Endothelial cell of umbilical vein (primary cell): Measurements from ENCODE around the gene FBXL13. TPM values are rescaled to one million over a fixed set of nuclear protein-coding genes. Genes with fewer than 3 reads are reported as not detected.

Source experiments
- BruUV-seq: library from RNA; stranded (reverse); fragments of 400-500 nt; replicated peaks from 2 replicates; lab custom pipeline; 2021; lab: Mats Ljungman, UMichigan
- CTCF ChIA-PET: fragments of 300-600, 350-600 bp; sonication (Branson Sonifier 250); formaldehyde crosslinking; loops from one replicate; lab custom pipeline; 2021; ENCODE audit warnings: antibody characterized with exemption, inconsistent platforms; lab: Charles Lee
- POLR2A ChIA-PET: fragments of 300-600, 350-600 bp; sonication (Branson Sonifier 250); formaldehyde crosslinking; loops from one replicate; lab custom pipeline; 2021; ENCODE audit warnings: antibody characterized with exemption, inconsistent platforms; lab: Charles Lee
- DNase-seq: peaks from one replicate; pipeline ENCODE4 v3.0.0-alpha.2; 2011; ENCODE audit warnings: low read depth, low spot score
- FAIRE-seq: peaks from 2 replicates; lab custom pipeline; 2011; peaks lifted over from hg19 to GRCh38; lab: Jason Lieb, UNC
- H2AFZ ChIP-seq: 2 replicates; pipeline ENCODE4 v1.6.0; 2012; ENCODE audit warnings: low read depth, low read length, control low read depth, inconsistent platforms
- H3K27ac ChIP-seq: 2 replicates; pipeline ENCODE4 v1.5.1; 2011; ENCODE audit warnings: low read depth, mild to moderate bottlenecking, control low read depth, low read length, moderate library complexity; ENCODE audit not compliant: insufficient read depth
- H3K27me3 ChIP-seq, 2 experiments: 2 replicates each; pipeline versions ENCODE4 v1.6.0 to v1.6.1; 2011; ENCODE audit warnings: low read length in 2 of 2, mixed read lengths in 1 of 2; ENCODE audit not compliant: control insufficient read depth in 2 of 2, insufficient read depth in 2 of 2
- H3K36me3 ChIP-seq, 2 experiments: 2 replicates in 1 of 2; 3 replicates in 1 of 2; pipeline ENCODE4 v1.5.1; 2011; ENCODE audit warnings: low read length in 2 of 2, mild to moderate bottlenecking in 1 of 2, moderate library complexity in 1 of 2; ENCODE audit not compliant: control insufficient read depth in 2 of 2, insufficient read depth in 2 of 2; ENCODE audit errors: extremely low read depth in 1 of 2
- H3K4me1 ChIP-seq: 3 replicates; pipeline ENCODE4 v1.5.1; 2011; ENCODE audit warnings: mild to moderate bottlenecking, low read length; ENCODE audit not compliant: control insufficient read depth, insufficient read depth; ENCODE audit errors: extremely low read depth
- H3K4me2 ChIP-seq: 2 replicates; pipeline ENCODE4 v1.6.1; 2011; ENCODE audit warnings: low read length, control low read depth, mixed read lengths; ENCODE audit not compliant: insufficient read depth
- H3K4me3 ChIP-seq, 3 experiments: fragments of 200-600 bp in 1 of 3; sonication (generic), shearing (Covaris generic) in 1 of 3; replicated peaks in 1 of 3; 2 replicates each; pipeline ENCODE4 v1.5.1; 2011 to 2016; ENCODE audit warnings: control low read depth in 3 of 3, low read length in 3 of 3, mild to moderate bottlenecking in 2 of 3, inconsistent platforms in 1 of 3, low read depth in 1 of 3, moderate library complexity in 1 of 3; ENCODE audit not compliant: insufficient read depth in 1 of 3
- H3K79me2 ChIP-seq: 2 replicates; pipeline ENCODE4 v1.6.0; 2012; ENCODE audit warnings: low read length, inconsistent platforms; ENCODE audit not compliant: control insufficient read depth, insufficient read depth
- H3K9ac ChIP-seq: replicated peaks from 2 replicates; pipeline ENCODE3; 2011; ENCODE audit warnings: low read length, control low read depth; ENCODE audit not compliant: insufficient read depth; ENCODE audit errors: extremely low read depth
- H3K9me1 ChIP-seq: replicated peaks from 3 replicates; pipeline ENCODE4 v1.6.0; 2011; ENCODE audit warnings: mild to moderate bottlenecking, low read length; ENCODE audit not compliant: control insufficient read depth, insufficient read depth; ENCODE audit errors: extremely low read depth
- H3K9me3 ChIP-seq: replicated peaks from 2 replicates; pipeline ENCODE4 v1.5.1; 2012; ENCODE audit warnings: low read length, inconsistent platforms; ENCODE audit not compliant: control insufficient read depth, insufficient read depth
- H4K20me1 ChIP-seq: replicated peaks from 2 replicates; pipeline ENCODE3; 2011; ENCODE audit warnings: mild to moderate bottlenecking, low read length; ENCODE audit not compliant: control insufficient read depth, insufficient read depth; ENCODE audit errors: extremely low read depth
- CTCF ChIP-seq, 2 donors: IDR thresholded peaks; 1 replicate in 1 of 2; 2 replicates in 1 of 2; pipeline ENCODE4 v1.5.1; 2011; ENCODE audit warnings: low read length in 2 of 2, mild to moderate bottlenecking in 2 of 2, moderate library complexity in 2 of 2, control low read depth in 1 of 2, inconsistent platforms in 1 of 2, low read depth in 1 of 2; ENCODE audit not compliant: insufficient read depth in 1 of 2; ENCODE audit errors: extremely low read depth in 1 of 2
- EZH2 ChIP-seq: IDR thresholded peaks from 2 replicates; pipeline ENCODE4 v1.6.1; 2012; ENCODE audit warnings: borderline replicate concordance, low read depth, mild to moderate bottlenecking, moderate library complexity, low read length, inconsistent platforms; ENCODE audit not compliant: severe bottlenecking
- FOS ChIP-seq: IDR thresholded peaks from 2 replicates; pipeline ENCODE4 v1.6.1; 2011; ENCODE audit warnings: mild to moderate bottlenecking, low read length, moderate library complexity, borderline replicate concordance; ENCODE audit not compliant: insufficient read depth
- GATA2 ChIP-seq: IDR thresholded peaks from 2 replicates; pipeline ENCODE4 v1.7.0; 2011; ENCODE audit warnings: low read depth, mild to moderate bottlenecking, moderate library complexity, mixed read lengths, low read length; ENCODE audit not compliant: insufficient read length, insufficient read depth
- JUN ChIP-seq: IDR thresholded peaks from 2 replicates; pipeline ENCODE4 v1.6.1; 2011; ENCODE audit warnings: borderline replicate concordance, low read depth; ENCODE audit not compliant: insufficient read length, insufficient read depth
- MYC ChIP-seq: IDR thresholded peaks from one replicate; pipeline ENCODE4 v1.6.1; 2011; ENCODE audit warnings: mild to moderate bottlenecking, low read depth, low read length
- POLR2A ChIP-seq: IDR thresholded peaks from 2 replicates; pipeline ENCODE4 v1.6.1; 2012; ENCODE audit warnings: low read depth, mild to moderate bottlenecking, control low read depth, low read length
- POLR2AphosphoS5 ChIP-seq: IDR thresholded peaks from 2 replicates; pipeline ENCODE4 v1.6.1; 2012; ENCODE audit warnings: low read depth, mild to moderate bottlenecking, control low read depth, low read length, moderate library complexity; ENCODE audit not compliant: insufficient read depth
- dilution Hi-C: fragments of 300-500 bp; cut with MboI; formaldehyde crosslinking; loops from one replicate; pipeline ENCODE4 v1.15.0; 2019; ENCODE audit warnings: low sequenced_read_pairs; ENCODE audit not compliant: extremely low pct_ligation_motif_present
- intact Hi-C: fragments of 100-400 bp; cut with micrococcal nuclease; formaldehyde crosslinking; loops from one replicate; pipeline ENCODE4 v1.10.0; 2022
- polyA plus RNA-seq, 4 experiments: library from polyadenylated mRNA; depleted of rRNA in 3 of 4; stranded (reverse) in 3 of 4; unstranded in 1 of 4; fragments of >200 nt; gene quantifications; 2 replicates each; pipeline versions ENCODE4 v1.2.1 to v1.2.3, GENCODE V29; 2011 to 2012; ENCODE audit warnings: missing spikeins in 1 of 4
- total RNA-seq: library from RNA; stranded (reverse); gene quantifications from 2 replicates; pipeline ENCODE4 v1.2.3, GENCODE V29; 2021
- TF ChIP-seq, protein P1 (sequence below): IDR thresholded peaks from 2 replicates; pipeline ENCODE4 v1.6.1; 2011; ENCODE audit not compliant: insufficient read depth, insufficient read length

FBXL13 gene
- total and polyA plus RNA-seq, 2 donors (not counting 3 experiments of a cell fraction or from before 2014, with no cell fraction given) = 3.9 to 4.6 TPM

DNA sequence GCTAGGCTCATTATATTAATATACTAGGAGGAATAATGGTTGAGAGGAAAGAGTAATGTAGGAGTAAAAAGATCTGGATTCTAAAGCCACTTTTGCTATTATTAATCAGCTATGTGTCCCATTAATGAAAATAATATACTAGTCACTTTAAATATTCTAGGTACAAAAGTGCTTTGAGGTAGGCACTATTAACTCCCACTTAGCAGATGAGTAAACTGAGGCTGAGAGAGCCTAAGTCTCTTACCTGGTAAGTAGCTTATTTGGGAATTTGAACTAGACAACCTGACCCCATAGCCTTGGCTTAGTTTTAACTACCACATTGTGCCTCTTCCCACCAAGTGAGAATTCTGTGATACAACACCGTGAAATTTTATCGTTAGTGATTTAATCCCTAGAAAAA, 6.3 kb upstream of the FBXL13 start:
- FAIRE-seq (no peak), DNase-seq (no peak)
- Histone ChIP-seq H3K9me3 (no peaks in the 10 kb centered on the region), H4K20me1 (no peaks in the 10 kb centered on the region), H2AFZ (no peak overlapping the region), H3K9ac (no peak overlapping the region), H3K4me3 (no peak overlapping the region), H3K27me3 (no peaks in the 10 kb centered on the region), H3K9me1 (no peaks in the 10 kb centered on the region), H3K4me1 (peaks cover 4% of the 10 kb centered on the region), H3K36me3 (peaks cover 0 to 4% of the 10 kb centered on the region in 2 experiments), H3K4me2 (no peak overlapping the region), H3K27ac (no peak overlapping the region), H3K79me2 (peaks cover 33% of the 10 kb centered on the region)
- no TSS peak for BruUV-seq
- intact Hi-C loops (no loop called here), dilution Hi-C loops (no loop called here)
- POLR2A ChIA-PET = no interaction called here
- CTCF ChIA-PET = interaction anchor here (0.8 to 2.2 kb wide), 3 partner anchors 15 to 323 kb away, joined by 6 to 7 read pairs (median 6); no protein-coding TSS in a partner anchor
- TF ChIP-seq FOS = no peak
- TF ChIP-seq MYC = no peak
- TF ChIP-seq, protein P1, sequence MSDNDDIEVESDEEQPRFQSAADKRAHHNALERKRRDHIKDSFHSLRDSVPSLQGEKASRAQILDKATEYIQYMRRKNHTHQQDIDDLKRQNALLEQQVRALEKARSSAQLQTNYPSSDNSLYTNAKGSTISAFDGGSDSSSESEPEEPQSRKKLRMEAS = no peak
- no peak for TF ChIP-seq EZH2
- no peak for TF ChIP-seq JUN
- TF ChIP-seq POLR2A = no peak
- no peak for TF ChIP-seq CTCF (IDR thresholded peaks at IDR 0.05; ENCODE audit: extremely low read depth in 1 of 2, insufficient read depth in 1 of 2, low read depth in 1 of 2, low read length in 2 of 2)
- TF ChIP-seq GATA2 = no peak
- no peak for TF ChIP-seq POLR2AphosphoS5
